NCI-H345 treated with DMSO at 0.1 percent for 48 hours (cell line): ENCODE data around the gene ANKS1B.
"Not testable (repeated sequence)": the region's sequence is repeated elsewhere in the genome, so short reads cannot be mapped to it uniquely, and the experiment has no call there.

Experiments used
- DNase-seq: peaks from one replicate; lab custom pipeline; 2025; ENCODE audit not compliant: unreplicated experiment; lab: John Stamatoyannopoulos, UW

ANKS1B gene

GRCh38 chr12:99709116-99709515, 275.6 kb downstream of the ANKS1B start:
- no peak for DNase-seq

DNA sequence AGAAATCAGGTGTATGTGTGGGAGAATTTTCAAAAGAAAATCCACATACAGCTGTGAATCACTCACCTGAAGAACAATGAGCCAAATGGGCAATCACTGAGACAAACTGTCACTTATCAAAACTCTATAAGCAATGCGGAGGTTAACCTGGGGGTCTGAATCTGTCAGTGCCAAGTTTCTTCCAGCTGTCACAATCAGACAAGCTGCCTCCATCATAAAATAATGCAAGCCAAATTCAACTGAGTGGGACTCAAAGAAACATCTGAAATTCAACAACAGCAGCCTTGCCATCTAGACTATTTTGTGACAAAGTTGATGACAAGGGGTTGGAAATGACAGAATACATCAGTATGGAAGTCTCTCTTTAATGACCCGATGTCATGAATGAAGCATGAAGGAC, 276.9 kb downstream of the ANKS1B start:
- no peak for DNase-seq

DNA sequence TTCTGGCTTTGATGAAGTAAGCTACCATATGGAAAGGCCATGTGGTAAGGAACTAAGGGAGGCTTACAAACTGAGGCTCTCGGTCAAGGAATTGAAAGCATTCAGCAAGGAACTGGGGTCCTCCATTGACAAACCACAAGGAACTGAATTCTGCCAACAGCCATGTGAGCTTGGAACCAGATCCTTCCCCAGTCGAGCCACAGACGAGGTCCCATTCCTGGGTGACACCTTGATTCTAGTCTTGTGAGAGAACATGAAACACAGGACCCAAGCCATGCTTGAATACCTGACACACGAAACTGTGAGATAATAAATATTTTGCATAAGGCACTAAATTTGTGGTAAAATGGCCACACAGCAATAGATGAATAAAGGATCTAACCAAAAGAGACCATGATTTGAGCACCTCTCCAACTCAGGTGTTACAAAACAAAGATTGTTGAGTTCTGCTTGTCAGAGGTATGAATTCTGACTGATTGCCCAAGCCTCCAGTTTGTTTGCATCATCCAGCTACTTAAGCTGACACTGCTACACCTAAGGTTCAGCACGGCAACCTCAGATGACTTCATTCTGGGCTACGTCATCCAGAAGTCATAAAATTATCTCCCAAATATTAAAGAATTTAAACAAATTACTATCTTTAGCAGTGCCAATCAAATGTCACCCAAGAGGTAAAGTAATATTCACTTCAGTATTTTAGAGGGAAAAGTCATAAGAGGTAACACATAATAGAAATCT, 277.8 kb downstream of the ANKS1B start:
- no peak for DNase-seq

GRCh38 chr12:99704458-99704857, 280.3 kb downstream of the ANKS1B start:
- no peak for DNase-seq

DNA sequence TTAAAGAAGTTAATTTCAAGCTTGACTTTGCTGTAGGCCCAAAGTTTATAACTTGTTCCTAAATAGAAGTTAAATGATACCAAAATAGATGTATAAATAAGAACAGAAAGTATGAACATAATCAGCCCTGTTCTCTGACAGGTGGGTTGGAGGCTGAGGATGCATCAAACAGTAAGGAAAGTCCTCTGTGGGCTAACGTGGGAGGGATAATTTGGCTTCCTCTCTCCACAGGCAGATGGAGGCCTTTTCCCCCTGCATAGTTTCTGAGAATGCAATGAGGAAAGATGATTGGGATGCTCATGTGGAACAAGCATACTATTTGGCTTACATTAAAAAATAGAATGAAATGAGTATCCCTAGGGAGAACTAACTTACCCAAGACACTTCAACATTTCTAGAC, 280.7 kb downstream of the ANKS1B start:
- no peak for DNase-seq

- DNase-seq = no peak
Measured at GRCh38 chr12:99700032-99700431, 284.7 kb downstream of the ANKS1B start.

- DNase-seq = no peak
Measured at GRCh38 chr12:99695050-99695449, 289.7 kb downstream of the ANKS1B start.

DNA sequence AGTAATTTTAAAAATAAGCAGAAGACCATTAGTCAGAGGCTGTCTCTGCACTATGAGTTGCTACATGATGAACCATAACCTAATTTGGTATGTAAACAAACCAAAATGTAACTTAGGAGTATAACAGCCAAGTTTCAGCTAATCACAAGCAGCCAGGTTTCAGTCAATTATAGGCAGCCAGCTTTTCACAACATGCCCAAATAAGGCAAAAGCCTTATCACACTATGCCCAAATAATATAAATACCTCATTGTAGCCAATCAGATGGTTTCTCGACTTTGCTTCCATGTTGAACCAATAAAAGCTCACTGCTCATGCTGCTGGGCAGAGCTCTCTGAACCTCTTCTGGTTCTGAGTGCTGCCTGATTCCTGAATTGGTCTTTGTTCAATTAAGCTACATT, 298.6 kb downstream of the ANKS1B start:
- DNase-seq = no peak

- DNase-seq = no peak
Measured at GRCh38 chr12:99680276-99680675, 304.5 kb downstream of the ANKS1B start.

DNA sequence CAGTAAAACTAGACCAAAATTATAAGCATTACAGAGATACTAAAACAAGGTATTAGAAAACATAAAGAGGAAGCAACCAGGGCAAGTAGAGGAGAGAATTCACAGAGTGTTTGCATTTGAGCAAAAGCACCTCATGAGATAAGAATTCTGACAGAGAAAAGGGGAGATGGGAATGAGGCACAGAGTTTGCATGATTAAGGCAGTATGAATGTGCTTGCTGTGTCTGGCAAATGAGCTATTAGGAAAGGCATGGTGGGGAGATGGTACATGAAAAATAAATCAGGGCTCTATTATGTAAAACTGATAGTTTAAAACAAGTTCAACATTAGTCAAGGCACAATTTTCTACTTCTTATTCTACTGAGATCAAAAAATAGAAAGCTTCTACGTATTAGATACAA, 314.1 kb downstream of the ANKS1B start:
- DNase-seq = no peak

GRCh38 chr12:99658671-99659349, 325.9 kb downstream of the ANKS1B start:
- peak; percentile 6 for DNase-seq

- no peak for DNase-seq
Measured at GRCh38 chr12:99649551-99649950, 335.2 kb downstream of the ANKS1B start.

DNA sequence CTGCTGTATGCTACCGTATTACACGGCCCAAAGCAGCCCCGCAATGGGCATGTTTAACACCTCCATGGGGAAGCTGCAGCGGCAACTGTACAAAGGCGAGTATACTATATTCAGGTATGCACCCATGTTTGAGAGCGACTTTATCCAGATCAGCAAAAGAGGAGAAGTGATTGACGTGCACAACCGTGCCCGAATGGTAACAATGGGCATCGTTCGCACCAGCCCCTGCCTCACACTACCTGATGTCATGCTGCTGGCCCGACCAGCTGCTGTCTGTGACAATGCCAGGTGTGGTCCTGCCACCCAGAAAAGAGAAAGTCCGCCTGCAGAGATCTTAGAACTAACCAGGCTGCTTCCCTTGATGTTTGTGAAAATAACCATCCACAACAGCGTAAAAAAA, 336.6 kb downstream of the ANKS1B start:
- DNase-seq = no peak

- no peak for DNase-seq
Measured at GRCh38 chr12:99647453-99647852, 337.3 kb downstream of the ANKS1B start, which contains the start of gene GARIN6. Gene GARIN6, plus strand, starts transcription at chr12:99647753. Its CDS starts 422 bp downstream, at chr12:99648175.

DNA sequence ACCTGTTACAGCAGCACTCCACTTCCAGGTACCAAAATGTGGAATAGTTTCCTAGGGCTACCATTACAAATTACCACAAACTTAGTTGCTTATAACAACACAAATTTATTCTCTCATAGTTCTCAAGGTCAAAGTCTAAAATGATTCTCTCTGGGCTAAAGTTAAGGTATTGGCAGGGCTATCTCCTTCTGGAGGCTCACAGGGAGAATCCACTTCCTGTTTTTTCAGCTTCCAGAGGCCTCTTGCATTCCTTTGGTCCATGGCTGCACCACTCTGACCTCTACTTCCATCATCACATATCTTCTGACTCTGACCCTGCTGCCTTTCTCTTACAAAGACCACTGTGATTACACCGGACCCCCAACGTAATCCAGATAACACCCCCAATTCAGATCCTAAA, 340.1 kb downstream of the ANKS1B start:
- DNase-seq = no peak

DNA sequence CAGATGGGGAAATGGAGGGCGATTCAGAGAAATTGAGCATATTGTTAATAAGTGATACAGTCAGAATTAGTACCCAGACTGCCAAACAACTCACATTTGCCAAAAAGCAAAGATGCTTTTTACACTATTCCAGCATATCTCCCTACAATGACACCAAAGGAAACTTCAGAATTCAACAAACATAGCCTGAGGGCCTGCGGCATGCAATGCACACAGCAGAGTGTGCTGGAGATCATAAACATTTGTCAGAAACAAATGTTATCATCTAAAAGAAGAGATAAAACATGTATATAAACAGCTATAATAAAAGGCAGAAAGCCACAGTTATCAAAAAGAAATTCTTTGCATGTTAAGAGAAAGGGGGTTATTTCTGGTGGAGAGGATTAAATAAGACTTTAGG, 357.3 kb downstream of the ANKS1B start:
- DNase-seq = no peak

GRCh38 chr12:99624591-99624990, 360.1 kb downstream of the ANKS1B start:
- DNase-seq = not testable (repeated sequence)

DNA sequence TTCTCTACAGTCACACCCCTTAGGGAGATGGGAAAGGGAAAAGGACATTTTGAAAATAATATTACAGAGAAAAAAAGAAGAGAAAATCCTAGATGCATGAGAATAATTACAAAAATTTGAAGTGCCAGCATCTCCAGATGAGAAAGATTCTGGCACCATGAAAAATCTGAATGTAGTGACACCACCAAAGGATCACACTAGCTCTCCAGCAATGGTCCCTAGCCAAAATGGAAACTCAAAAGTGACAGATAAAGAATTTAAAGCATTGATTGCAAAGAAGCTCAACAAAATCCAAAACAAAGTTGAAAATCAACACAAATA, 364.6 kb downstream of the ANKS1B start:
- no peak for DNase-seq

- DNase-seq = no peak
Measured at GRCh38 chr12:99619389-99620158, 365.2 kb downstream of the ANKS1B start.

GRCh38 chr12:99618657-99619056, 366.1 kb downstream of the ANKS1B start:
- no peak for DNase-seq

- no peak for DNase-seq
Measured at GRCh38 chr12:99611599-99611998, 373.1 kb downstream of the ANKS1B start.

DNA sequence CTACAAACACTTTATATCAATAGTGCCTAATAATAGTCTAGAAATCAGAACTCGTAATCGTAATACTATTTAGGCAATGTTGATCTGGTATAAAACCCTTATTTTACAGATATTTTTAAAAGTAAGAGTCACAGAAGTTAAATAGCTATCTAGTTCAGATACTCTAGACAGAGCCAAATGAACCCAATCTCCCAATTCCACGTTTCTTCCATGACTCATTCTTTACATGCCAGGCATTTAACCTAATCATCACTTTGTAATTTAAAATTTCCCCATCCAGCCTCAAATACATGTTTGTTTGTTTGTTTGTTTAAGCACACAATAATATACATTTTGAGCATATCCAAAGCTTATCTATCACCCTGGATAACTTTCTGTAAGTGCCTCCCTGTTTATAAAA, 373.6 kb downstream of the ANKS1B start:
- DNase-seq = no peak
